Uterus (tissue), 2 donors: ENCODE measurements around the gene MAVS.

Experiments
- POLR2A ChIP-seq, 2 donors: fragments of 450-650 bp; IDR thresholded peaks; one replicate each; pipeline ENCODE4 v1.6.1; 2016; ENCODE audit warnings: antibody characterized with exemption in 2 of 2, mild to moderate bottlenecking in 1 of 2, moderate library complexity in 1 of 2
- TF ChIP-seq, protein P1 (sequence below), 4 experiments: fragments of 200-600 bp in 2 of 4; fragments of 450-650 bp in 2 of 4; sonication (generic) in 2 of 4; IDR thresholded peaks; one replicate each; pipeline ENCODE4 v1.5.1; 2016 to 2019; ENCODE audit warnings: antibody characterized with exemption in 4 of 4, mild to moderate bottlenecking in 2 of 4, moderate library complexity in 1 of 4

DNA sequence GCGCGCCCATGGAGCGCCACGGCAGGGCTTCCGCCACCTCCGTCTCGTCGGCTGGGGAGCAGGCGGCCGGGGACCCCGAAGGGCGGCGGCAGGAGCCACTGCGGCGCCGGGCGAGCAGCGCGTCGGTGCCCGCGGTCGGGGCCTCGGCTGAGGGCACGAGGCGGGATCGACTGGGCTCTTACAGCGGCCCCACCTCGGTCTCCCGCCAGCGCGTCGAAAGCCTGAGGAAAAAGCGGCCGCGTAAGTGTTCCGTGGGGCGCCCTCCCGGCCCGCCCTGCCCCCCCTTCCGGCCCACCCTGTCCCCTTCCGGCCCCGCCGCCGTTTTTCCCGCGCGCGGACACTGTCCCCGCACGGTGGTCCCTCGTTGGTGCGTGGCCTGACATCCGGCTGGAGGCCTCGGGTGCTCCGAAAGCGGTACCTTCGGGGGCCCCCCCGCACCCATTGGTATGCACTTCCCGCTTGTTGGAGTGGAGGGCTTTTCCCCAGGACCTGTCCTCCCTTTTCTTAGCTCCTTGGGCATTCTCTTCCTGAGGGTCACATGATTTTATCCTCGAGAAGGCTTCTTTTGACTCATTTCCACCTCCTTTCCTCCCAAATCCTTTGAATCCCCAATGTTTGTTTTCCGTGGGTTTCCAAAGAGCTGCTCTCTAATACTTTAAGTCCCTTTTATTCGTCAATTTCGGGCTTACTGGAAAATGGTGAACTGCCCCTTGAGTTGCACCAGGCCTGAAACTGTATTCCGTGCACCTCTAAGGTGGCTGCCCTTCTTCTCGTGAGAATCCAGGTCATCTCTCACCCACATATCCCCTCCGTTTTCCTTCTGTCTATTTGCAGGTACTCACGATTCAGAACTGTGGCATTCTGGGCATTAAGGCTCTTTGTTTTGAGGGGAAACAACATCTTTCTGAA is 43.1 kb downstream of the MAVS start:
- TF ChIP-seq, protein P1, sequence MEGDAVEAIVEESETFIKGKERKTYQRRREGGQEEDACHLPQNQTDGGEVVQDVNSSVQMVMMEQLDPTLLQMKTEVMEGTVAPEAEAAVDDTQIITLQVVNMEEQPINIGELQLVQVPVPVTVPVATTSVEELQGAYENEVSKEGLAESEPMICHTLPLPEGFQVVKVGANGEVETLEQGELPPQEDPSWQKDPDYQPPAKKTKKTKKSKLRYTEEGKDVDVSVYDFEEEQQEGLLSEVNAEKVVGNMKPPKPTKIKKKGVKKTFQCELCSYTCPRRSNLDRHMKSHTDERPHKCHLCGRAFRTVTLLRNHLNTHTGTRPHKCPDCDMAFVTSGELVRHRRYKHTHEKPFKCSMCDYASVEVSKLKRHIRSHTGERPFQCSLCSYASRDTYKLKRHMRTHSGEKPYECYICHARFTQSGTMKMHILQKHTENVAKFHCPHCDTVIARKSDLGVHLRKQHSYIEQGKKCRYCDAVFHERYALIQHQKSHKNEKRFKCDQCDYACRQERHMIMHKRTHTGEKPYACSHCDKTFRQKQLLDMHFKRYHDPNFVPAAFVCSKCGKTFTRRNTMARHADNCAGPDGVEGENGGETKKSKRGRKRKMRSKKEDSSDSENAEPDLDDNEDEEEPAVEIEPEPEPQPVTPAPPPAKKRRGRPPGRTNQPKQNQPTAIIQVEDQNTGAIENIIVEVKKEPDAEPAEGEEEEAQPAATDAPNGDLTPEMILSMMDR (IDR thresholded peaks at IDR 0.05) = no peak
- no peak for TF ChIP-seq POLR2A (IDR thresholded peaks at IDR 0.05)
